GM12891 (cell line): ENCODE data around the gene ATP2B2.

Experiments used
- POLR2A ChIP-seq: IDR thresholded peaks from 2 replicates; pipeline ENCODE4 v1.6.1; 2011; ENCODE audit warnings: low read depth, low read length, control low read depth
- POLR2AphosphoS5 ChIP-seq: IDR thresholded peaks from 2 replicates; pipeline ENCODE4 v1.6.1; 2011; ENCODE audit warnings: low read depth, low read length, control low read depth
- TAF1 ChIP-seq: IDR thresholded peaks from 2 replicates; pipeline ENCODE4 v1.6.1; 2011; ENCODE audit warnings: low read depth, low read length, control low read depth

- TF ChIP-seq POLR2AphosphoS5, result no peak
- TF ChIP-seq POLR2A, result no peak
- TF ChIP-seq TAF1, result no peak
These were observed 21.0 kb upstream of the ATP2B2 start for GRCh38 chr3:10526366-10526765.
